SU-DHL-6 (cell line): ENCODE results near the gene PLEKHA5.
"Not testable (repeated sequence)": the region's sequence is repeated elsewhere in the genome, so short reads cannot be mapped to it uniquely, and the experiment has no call there.

ENCODE experiments used
- H2AFZ ChIP-seq: fragments of 200-600 bp; sonication (generic); 2 replicates; pipeline ENCODE4 v1.6.1; 2014; ENCODE audit warnings: low read depth, mild to moderate bottlenecking, moderate library complexity, mixed read lengths, antibody characterized with exemption, low read length; ENCODE audit not compliant: severe bottlenecking
- H3F3A ChIP-seq: fragments of 200-600 bp; shearing (Covaris generic); 2 replicates; pipeline ENCODE4 v1.6.0; 2016; ENCODE audit warnings: antibody characterized with exemption, mild to moderate bottlenecking; ENCODE audit not compliant: insufficient read depth
- H3K27ac ChIP-seq: fragments of 200-600 bp; sonication (generic); 2 replicates; pipeline ENCODE4 v1.5.1; 2016; ENCODE audit warnings: low read depth, mild to moderate bottlenecking, low read length, moderate library complexity, mixed read lengths
- H3K27me3 ChIP-seq: fragments of 200-600 bp; sonication (generic), shearing (Covaris generic); 2 replicates; pipeline ENCODE4 v1.6.0; 2014; ENCODE audit warnings: mild to moderate bottlenecking, low read length
- H3K36me3 ChIP-seq: fragments of 200-600 bp; sonication (generic); 2 replicates; pipeline ENCODE4 v1.6.1; 2014; ENCODE audit warnings: mild to moderate bottlenecking, low read length, mixed read lengths
- H3K4me2 ChIP-seq: fragments of 300-600, 200-600 bp; shearing (Covaris generic), sonication (generic); 2 replicates; pipeline ENCODE4 v1.6.0; 2014; ENCODE audit warnings: low read length, low read depth, mild to moderate bottlenecking; ENCODE audit not compliant: poor library complexity, severe bottlenecking
- H3K4me3 ChIP-seq: fragments of 200-600 bp; sonication (generic); 2 replicates; pipeline ENCODE4 v1.5.1; 2014; ENCODE audit warnings: antibody characterized with exemption, low read length, mild to moderate bottlenecking, mixed read lengths; ENCODE audit not compliant: insufficient read depth, poor library complexity, severe bottlenecking
- H3K79me2 ChIP-seq: fragments of 200-600 bp; sonication (generic); 2 replicates; pipeline ENCODE4 v1.6.1; 2014; ENCODE audit warnings: mild to moderate bottlenecking, low read length, moderate library complexity; ENCODE audit not compliant: insufficient read depth
- H3K9ac ChIP-seq: fragments of 200-600 bp; sonication (generic); 2 replicates; pipeline ENCODE4 v1.7.0; 2014; ENCODE audit warnings: mild to moderate bottlenecking, low read length
- H3K9me2 ChIP-seq: fragments of 200-600 bp; sonication (generic); replicated peaks from 2 replicates; pipeline ENCODE4 v1.6.1; 2014; ENCODE audit warnings: low read length; ENCODE audit not compliant: insufficient read depth
- H3K9me3 ChIP-seq: fragments of 200-600 bp; sonication (generic); 2 replicates; pipeline ENCODE4 v1.6.1; 2014; ENCODE audit warnings: low read length, mixed read lengths; ENCODE audit not compliant: insufficient read depth
- H4K20me1 ChIP-seq: fragments of 200-600 bp; sonication (generic); 2 replicates; pipeline ENCODE4 v1.6.1; 2014; ENCODE audit warnings: low read depth, mild to moderate bottlenecking, antibody characterized with exemption, low read length, moderate library complexity, mixed read lengths
- EZH2phosphoT487 ChIP-seq: fragments of 200-600 bp; sonication (generic), shearing (Covaris generic); conservative IDR thresholded peaks from 2 replicates; pipeline ENCODE4 v1.6.1; 2018; ENCODE audit warnings: mild to moderate bottlenecking, antibody characterized with exemption, low read length, moderate library complexity, mixed read lengths
- TF ChIP-seq, protein P1 (sequence below): fragments of 200-600 bp; sonication (generic); IDR thresholded peaks from one replicate; pipeline ENCODE4 v1.5.1; 2017; ENCODE audit warnings: antibody characterized with exemption, mild to moderate bottlenecking, low read length, moderate library complexity; ENCODE audit not compliant: insufficient read depth, poor library complexity, severe bottlenecking

The PLEKHA5 gene

DNA sequence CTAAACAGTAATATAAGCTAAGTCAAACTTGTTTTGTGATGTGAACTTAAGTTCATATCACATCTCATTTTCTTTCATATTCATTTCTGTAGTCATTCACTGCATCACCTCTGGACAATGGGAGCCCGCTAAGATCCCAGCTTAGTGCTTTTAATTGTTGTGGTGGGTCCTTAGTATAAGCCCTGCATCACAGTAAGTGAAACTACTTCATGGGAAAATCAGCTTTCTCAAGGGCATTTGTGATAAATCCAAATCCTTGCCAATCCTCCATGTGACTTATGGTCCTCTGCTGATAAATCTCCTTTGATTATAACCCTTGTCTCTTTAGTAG, 98.3 kb downstream of the PLEKHA5 start:
- Histone ChIP-seq H3K4me3 (no peak overlapping the region), H3K79me2 (no peaks in the 10 kb centered on the region), H3K36me3 (no peaks in the 10 kb centered on the region), H4K20me1 (no peaks in the 10 kb centered on the region), H3K27me3 (no peaks in the 10 kb centered on the region), H3K9me3 (no peaks in the 10 kb centered on the region), H3K9me2 (no peaks in the 10 kb centered on the region), H3F3A (no peaks in the 10 kb centered on the region), H3K27ac (no peak overlapping the region), H3K9ac (no peak overlapping the region), H3K4me2 (no peak overlapping the region), H2AFZ (no peak overlapping the region)
- TF ChIP-seq EZH2phosphoT487: no peak
- TF ChIP-seq, protein P1, sequence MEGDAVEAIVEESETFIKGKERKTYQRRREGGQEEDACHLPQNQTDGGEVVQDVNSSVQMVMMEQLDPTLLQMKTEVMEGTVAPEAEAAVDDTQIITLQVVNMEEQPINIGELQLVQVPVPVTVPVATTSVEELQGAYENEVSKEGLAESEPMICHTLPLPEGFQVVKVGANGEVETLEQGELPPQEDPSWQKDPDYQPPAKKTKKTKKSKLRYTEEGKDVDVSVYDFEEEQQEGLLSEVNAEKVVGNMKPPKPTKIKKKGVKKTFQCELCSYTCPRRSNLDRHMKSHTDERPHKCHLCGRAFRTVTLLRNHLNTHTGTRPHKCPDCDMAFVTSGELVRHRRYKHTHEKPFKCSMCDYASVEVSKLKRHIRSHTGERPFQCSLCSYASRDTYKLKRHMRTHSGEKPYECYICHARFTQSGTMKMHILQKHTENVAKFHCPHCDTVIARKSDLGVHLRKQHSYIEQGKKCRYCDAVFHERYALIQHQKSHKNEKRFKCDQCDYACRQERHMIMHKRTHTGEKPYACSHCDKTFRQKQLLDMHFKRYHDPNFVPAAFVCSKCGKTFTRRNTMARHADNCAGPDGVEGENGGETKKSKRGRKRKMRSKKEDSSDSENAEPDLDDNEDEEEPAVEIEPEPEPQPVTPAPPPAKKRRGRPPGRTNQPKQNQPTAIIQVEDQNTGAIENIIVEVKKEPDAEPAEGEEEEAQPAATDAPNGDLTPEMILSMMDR: no peak

DNA sequence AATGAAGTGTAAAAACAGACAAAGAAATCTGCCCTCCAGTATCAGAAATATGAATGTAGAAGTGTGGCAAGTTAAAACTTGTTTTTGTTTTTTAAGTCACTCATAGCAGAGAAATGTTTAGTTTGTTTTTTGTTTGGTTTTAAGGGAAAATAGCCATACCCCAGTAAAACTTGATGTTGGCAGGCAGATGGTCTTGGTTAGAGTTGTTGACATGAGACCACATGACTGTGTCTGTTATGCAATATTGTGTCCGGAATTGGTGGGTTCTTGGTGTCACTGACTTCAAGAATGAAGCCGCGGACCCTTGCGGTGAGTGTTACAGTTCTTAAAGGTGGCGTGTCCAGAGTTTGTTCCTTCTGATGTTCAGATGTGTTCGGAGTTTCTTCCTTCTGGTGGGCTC, 99.5 kb downstream of the PLEKHA5 start:
- not testable (repeated sequence) for H3K9me3 ChIP-seq, H3K36me3 ChIP-seq, H3F3A ChIP-seq, H3K4me3 ChIP-seq, H3K4me2 ChIP-seq, H3K27ac ChIP-seq, H4K20me1 ChIP-seq, H2AFZ ChIP-seq, H3K79me2 ChIP-seq, H3K9me2 ChIP-seq, H3K27me3 ChIP-seq, H3K9ac ChIP-seq

DNA sequence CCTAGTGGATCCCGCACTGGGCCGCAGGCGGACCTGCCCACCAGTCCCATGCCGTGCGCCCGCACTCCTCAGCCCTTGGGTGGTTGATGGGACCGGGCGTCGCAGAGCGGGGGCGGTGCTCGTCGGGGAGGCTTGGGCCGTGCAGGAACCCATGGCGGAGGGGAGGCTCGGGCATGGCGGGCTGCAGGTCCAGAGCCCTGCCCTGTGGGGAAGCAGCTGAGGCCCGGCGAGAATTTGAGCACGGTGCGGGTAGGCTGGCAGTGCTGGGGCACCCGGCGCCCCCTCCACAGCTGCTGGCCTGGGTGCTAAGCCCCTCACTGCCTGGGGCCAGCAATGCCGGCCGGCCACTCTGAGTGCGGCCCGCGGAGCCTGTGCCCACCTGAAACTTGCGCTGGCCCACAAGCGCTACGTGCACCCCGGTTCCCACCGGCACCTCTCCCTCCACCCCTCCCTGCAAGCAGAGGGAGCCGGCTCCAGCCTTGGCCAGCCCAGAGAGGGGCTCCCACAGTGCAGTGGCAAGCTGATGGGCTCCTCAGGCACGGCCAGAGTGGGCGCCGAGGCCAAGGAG, 100.8 kb downstream of the PLEKHA5 start:
- H2AFZ ChIP-seq: no peak overlapping the region
- H3K27me3 ChIP-seq: no peaks in the 10 kb centered on the region
- H3K36me3 ChIP-seq: no peaks in the 10 kb centered on the region
- H3K27ac ChIP-seq: no peak overlapping the region
- no peaks in the 10 kb centered on the region for H3K9me2 ChIP-seq
- no peak overlapping the region for H3K4me3 ChIP-seq
- H3K4me2 ChIP-seq: no peak overlapping the region
- H4K20me1 ChIP-seq: no peaks in the 10 kb centered on the region
- TF ChIP-seq, protein P1: no peak
- TF ChIP-seq EZH2phosphoT487: no peak
- H3K9me3 ChIP-seq: no peaks in the 10 kb centered on the region
- no peaks in the 10 kb centered on the region for H3K79me2 ChIP-seq
- no peaks in the 10 kb centered on the region for H3F3A ChIP-seq
- no peak overlapping the region for H3K9ac ChIP-seq

DNA sequence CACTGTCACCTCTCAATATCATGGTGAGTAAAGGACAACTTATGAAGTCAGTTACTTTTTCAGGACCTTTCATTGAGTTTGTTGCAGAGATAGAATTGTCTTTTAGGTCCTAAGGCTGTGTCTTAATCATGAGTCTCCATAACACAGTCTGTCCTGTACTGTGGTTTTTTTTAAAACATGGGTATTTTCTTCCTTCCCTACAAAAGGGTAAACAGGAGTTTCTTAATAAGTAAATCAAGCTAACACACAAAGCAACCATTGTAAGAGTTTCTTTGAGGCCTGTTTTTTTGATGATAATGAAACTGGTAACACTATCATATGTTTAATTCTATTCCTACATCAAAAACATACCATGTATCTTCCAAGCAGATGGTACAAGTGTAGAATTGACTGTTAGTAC, 101.4 kb downstream of the PLEKHA5 start:
- no peak overlapping the region for H3K4me2 ChIP-seq
- H3K79me2 ChIP-seq: no peaks in the 10 kb centered on the region
- no peaks in the 10 kb centered on the region for H3K27me3 ChIP-seq

More for the DNA sequence above, 101.4 kb downstream of the PLEKHA5 start:
- no peak overlapping the region for H3K4me3 ChIP-seq
- no peaks in the 10 kb centered on the region for H3K9me2 ChIP-seq
- no peak overlapping the region for H3K27ac ChIP-seq
- TF ChIP-seq, protein P1: no peak
- no peak for TF ChIP-seq EZH2phosphoT487
- no peaks in the 10 kb centered on the region for H3K36me3 ChIP-seq
- no peaks in the 10 kb centered on the region for H3F3A ChIP-seq
- H2AFZ ChIP-seq: no peak overlapping the region
- H3K9ac ChIP-seq: no peak overlapping the region
- no peaks in the 10 kb centered on the region for H3K9me3 ChIP-seq
- H4K20me1 ChIP-seq: no peaks in the 10 kb centered on the region
